ENCODE data around the gene KAT6B.
A peak's percentile ranks its signal among the peaks of the same experiment; 100 is the strongest.

The KAT6B gene

DNA sequence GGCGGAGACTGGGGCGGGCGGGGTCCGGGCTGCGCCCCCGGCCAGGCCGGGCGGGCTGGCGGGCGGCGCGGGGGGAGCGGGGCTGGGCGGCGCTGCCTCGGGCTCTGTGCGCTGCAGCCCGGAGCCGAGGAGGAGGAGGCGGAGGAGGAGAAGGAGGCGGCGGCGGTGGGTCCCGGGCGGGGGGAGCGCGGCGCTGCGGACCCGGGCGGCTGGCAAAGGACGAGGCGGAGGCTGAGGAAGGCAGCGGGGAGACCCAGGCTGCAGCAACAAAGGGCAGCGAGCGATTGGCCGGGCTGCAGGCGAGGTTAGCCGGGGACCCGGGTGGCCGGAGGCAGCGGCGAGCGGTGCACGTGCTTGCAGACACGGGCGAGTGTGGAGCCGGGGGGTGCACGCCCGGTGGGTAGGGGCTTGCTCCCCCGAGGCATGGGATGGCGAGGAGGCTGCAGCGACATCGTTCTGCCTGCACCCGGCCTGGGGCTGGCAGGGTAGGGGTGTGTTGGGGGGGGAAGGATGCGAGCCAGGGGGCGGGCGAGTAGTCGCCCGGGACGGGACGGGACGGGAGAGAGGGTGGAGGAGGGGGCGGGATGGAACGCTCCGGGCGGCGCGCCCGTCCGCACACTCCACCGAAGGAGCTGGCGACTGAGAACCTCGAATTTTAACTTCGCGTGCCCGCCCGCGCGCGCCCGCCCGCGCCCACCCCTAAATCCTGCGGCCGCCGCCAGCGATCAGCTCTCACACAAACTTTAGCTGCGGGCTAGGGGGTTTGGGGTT, 844 bp upstream of the KAT6B start (continued):
- TF ChIP-seq ZNF426 (tag by site-specific recombination; IDR thresholded peaks at IDR 0.05) (no peak), ZNF335 (tag by site-specific recombination; conservative IDR thresholded peaks at IDR 0.05) (peak; percentile 31; the same call in 1 of the 2 replicates), GLI4 (tag by site-specific recombination; IDR thresholded peaks at IDR 0.05) (peak; percentile 93), ZNF555 (tag by site-specific recombination; conservative IDR thresholded peaks at IDR 0.05) (no peak), KLF1 (tag by site-specific recombination; IDR thresholded peaks at IDR 0.05) (peak; percentile 85), ZNF112 (tag by site-specific recombination; IDR thresholded peaks at IDR 0.05) (no peak), ZNF202 (tag by site-specific recombination; IDR thresholded peaks at IDR 0.05; ENCODE audit: borderline replicate concordance) (no peak), HOXC10 (CRISPR knock-in tag; IDR thresholded peaks at IDR 0.05) (no peak), ZFP3 (tag by site-specific recombination; IDR thresholded peaks at IDR 0.05; ENCODE audit: low read depth) (no peak), GLI2 (tag by site-specific recombination; IDR thresholded peaks at IDR 0.05; ENCODE audit: borderline replicate concordance, low read depth) (peak; percentile 35; the same call in 1 of the 2 replicates), ZNF623 (tag by site-specific recombination; IDR thresholded peaks at IDR 0.05) (peak; percentile 22; the same call in 1 of the 2 replicates), BCL6B (tag by site-specific recombination; IDR thresholded peaks at IDR 0.05) (no peak), ZNF560 (tag by site-specific recombination; IDR thresholded peaks at IDR 0.05; ENCODE audit: borderline replicate concordance) (no peak), SP2 (tag by site-specific recombination; IDR thresholded peaks at IDR 0.05) (no peak), ZNF626 (tag by site-specific recombination; IDR thresholded peaks at IDR 0.05) (no peak), ZNF600 (tag by site-specific recombination; IDR thresholded peaks at IDR 0.05) (peak; percentile 98), ZNF670 (tag by site-specific recombination; IDR thresholded peaks at IDR 0.05; ENCODE audit: low read depth) (no peak)
- TF ChIP-seq, protein P1, sequence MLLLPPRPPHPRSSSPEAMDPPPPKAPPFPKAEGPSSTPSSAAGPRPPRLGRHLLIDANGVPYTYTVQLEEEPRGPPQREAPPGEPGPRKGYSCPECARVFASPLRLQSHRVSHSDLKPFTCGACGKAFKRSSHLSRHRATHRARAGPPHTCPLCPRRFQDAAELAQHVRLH (tag by site-specific recombination; IDR thresholded peaks at IDR 0.05), result no peak
- TF ChIP-seq, protein P2, sequence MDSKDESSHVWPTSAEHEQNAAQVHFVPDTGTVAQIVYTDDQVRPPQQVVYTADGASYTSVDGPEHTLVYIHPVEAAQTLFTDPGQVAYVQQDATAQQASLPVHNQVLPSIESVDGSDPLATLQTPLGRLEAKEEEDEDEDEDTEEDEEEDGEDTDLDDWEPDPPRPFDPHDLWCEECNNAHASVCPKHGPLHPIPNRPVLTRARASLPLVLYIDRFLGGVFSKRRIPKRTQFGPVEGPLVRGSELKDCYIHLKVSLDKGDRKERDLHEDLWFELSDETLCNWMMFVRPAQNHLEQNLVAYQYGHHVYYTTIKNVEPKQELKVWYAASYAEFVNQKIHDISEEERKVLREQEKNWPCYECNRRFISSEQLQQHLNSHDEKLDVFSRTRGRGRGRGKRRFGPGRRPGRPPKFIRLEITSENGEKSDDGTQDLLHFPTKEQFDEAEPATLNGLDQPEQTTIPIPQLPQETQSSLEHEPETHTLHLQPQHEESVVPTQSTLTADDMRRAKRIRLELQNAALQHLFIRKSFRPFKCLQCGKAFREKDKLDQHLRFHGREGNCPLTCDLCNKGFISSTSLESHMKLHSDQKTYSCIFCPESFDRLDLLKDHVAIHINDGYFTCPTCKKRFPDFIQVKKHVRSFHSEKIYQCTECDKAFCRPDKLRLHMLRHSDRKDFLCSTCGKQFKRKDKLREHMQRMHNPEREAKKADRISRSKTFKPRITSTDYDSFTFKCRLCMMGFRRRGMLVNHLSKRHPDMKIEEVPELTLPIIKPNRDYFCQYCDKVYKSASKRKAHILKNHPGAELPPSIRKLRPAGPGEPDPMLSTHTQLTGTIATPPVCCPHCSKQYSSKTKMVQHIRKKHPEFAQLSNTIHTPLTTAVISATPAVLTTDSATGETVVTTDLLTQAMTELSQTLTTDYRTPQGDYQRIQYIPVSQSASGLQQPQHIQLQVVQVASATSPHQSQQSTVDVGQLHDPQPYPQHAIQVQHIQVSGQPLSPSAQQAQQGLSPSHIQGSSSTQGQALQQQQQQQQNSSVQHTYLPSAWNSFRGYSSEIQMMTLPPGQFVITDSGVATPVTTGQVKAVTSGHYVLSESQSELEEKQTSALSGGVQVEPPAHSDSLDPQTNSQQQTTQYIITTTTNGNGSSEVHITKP (tag by site-specific recombination; IDR thresholded peaks at IDR 0.05), result peak; percentile 87; the same call in 1 of the 2 replicates
- TF ChIP-seq, protein P3, sequence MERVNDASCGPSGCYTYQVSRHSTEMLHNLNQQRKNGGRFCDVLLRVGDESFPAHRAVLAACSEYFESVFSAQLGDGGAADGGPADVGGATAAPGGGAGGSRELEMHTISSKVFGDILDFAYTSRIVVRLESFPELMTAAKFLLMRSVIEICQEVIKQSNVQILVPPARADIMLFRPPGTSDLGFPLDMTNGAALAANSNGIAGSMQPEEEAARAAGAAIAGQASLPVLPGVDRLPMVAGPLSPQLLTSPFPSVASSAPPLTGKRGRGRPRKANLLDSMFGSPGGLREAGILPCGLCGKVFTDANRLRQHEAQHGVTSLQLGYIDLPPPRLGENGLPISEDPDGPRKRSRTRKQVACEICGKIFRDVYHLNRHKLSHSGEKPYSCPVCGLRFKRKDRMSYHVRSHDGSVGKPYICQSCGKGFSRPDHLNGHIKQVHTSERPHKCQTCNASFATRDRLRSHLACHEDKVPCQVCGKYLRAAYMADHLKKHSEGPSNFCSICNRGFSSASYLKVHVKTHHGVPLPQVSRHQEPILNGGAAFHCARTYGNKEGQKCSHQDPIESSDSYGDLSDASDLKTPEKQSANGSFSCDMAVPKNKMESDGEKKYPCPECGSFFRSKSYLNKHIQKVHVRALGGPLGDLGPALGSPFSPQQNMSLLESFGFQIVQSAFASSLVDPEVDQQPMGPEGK (tag by site-specific recombination; IDR thresholded peaks at IDR 0.05), result peak; percentile 100

All from HEK293 (cell line).